Measurements from ENCODE around the gene WWOX. TPM values are rescaled to one million over a fixed set of nuclear protein-coding genes. Genes with fewer than 3 reads are reported as not detected.

The WWOX gene
- total and polyA plus RNA-seq, 2 of the 4 experiments (the other 2 are of a cell fraction) = 2.7 to 5.4 TPM

- DNase-seq (no peak), ATAC-seq (ENCODE audit: low read depth) (no peak)
- H3K18ac ChIP-seq (ENCODE audit: low read depth, low read length) = no peak overlapping the region
- CTCF ChIA-PET = no interaction called here
- H2AFZ ChIP-seq (replicated peaks; ENCODE audit: low read length, poor library complexity) = no peak overlapping the region
- in situ Hi-C loops (cut with MboI; ENCODE audit: low sequenced_read_pairs) = no loop called here
- intact Hi-C loops (cut with micrococcal nuclease) = no loop called here
- no peak overlapping the region for H2AK9ac ChIP-seq (replicated peaks; ENCODE audit: low read depth, low read length, poor library complexity)
- no peak overlapping the region for H2BK5ac ChIP-seq (ENCODE audit: low read depth, low read length, poor library complexity, severe bottlenecking)
- no peak overlapping the region for H4K91ac ChIP-seq (ENCODE audit: insufficient read depth, low read depth, low read length)
- H2BK120ac ChIP-seq (ENCODE audit: low read depth, low read length) = no peak overlapping the region
- H4K8ac ChIP-seq (ENCODE audit: low read depth in 2 of 2, low read length in 2 of 2) = no peak overlapping the region
- no peak for TF ChIP-seq USF2 (IDR thresholded peaks at IDR 0.05; ENCODE audit: low read depth, low read length)
- TF ChIP-seq ELK1 (IDR thresholded peaks at IDR 0.05; ENCODE audit: borderline replicate concordance, low read depth, low read length) = no peak
- no peak for TF ChIP-seq CHD1 (IDR thresholded peaks at IDR 0.05; ENCODE audit: low read depth, low read length)
- TF ChIP-seq RAD21 (IDR thresholded peaks at IDR 0.05; ENCODE audit: low read length) = no peak
- dilution Hi-C loops (cut with HindIII; ENCODE audit: low sequenced_read_pairs, unreplicated experiment) = no loop called here
- H3K56ac ChIP-seq (ENCODE audit: extremely low read depth, insufficient read depth, low read length) = no peak overlapping the region
- no peak overlapping the region for H3K9ac ChIP-seq (ENCODE audit: low read depth, low read length)
- no peaks in the 10 kb centered on the region for H3K36me3 ChIP-seq (ENCODE audit: control insufficient read depth, insufficient read depth, low read length)
- no peaks in the 10 kb centered on the region for H4K20me1 ChIP-seq (ENCODE audit: insufficient read depth, low read length)
- H3K4me3 ChIP-seq (ENCODE audit: insufficient read depth, low read depth, low read length) = no peak overlapping the region
- POLR2A ChIA-PET (ENCODE audit: unreplicated experiment) = no interaction called here
- no TSS peak for BruUV-seq (replicated peaks)
- H2BK20ac ChIP-seq (ENCODE audit: low read depth, low read length) = no peak overlapping the region
- H2AK5ac ChIP-seq (ENCODE audit: low read depth, low read length) = no peak overlapping the region
- H3K27me3 ChIP-seq (ENCODE audit: control insufficient read depth, insufficient read depth, low read length) = no peaks in the 10 kb centered on the region
- no peak overlapping the region for H3K4ac ChIP-seq (ENCODE audit: low read depth, low read length)
- H3K14ac ChIP-seq (replicated peaks; ENCODE audit: low read depth, low read length) = no peak overlapping the region
- H2BK15ac ChIP-seq (ENCODE audit: low read depth, low read length) = no peak overlapping the region
- WGBS, 2 experiments (ENCODE audit: extremely low coverage in 2 of 2, insufficient read length in 1 of 2) = no CpG with 5 or more reads among the region's 2 CpGs
- no peak overlapping the region for H4K5ac ChIP-seq (ENCODE audit: low read depth, low read length)
- H3K4me2 ChIP-seq (ENCODE audit: low read depth, low read length) = no peak overlapping the region
- H3K9me3 ChIP-seq (ENCODE audit: control insufficient read depth, insufficient read depth, low read length) = peaks cover 21% of the 10 kb centered on the region
- no peaks in the 10 kb centered on the region for H3K9me1 ChIP-seq (ENCODE audit: insufficient read depth, low read length)
- no peaks in the 10 kb centered on the region for H3K79me1 ChIP-seq (ENCODE audit: low read depth in 1 of 2, low read length in 2 of 2)
- H3K23ac ChIP-seq (ENCODE audit: low read depth, low read length) = no peak overlapping the region
- no peaks in the 10 kb centered on the region for H3K4me1 ChIP-seq (ENCODE audit: control insufficient read depth, insufficient read depth, low read length)
- no peak overlapping the region for H3K27ac ChIP-seq (ENCODE audit: insufficient read depth, low read length)
Measured at GRCh38 chr16:78727536-78727935, 628.1 kb downstream of the WWOX start.
